OCI-LY3 (cell line): Measurements from ENCODE around the gene FAAP100.

Experiments used
- CTCF ChIP-seq: fragments of 200-600, 300-600 bp; sonication (generic); IDR thresholded peaks from 2 replicates; pipeline ENCODE4 v1.5.1; 2014; ENCODE audit warnings: antibody characterized with exemption, low read length, low read depth
- EZH2phosphoT487 ChIP-seq: fragments of 200-600 bp; shearing (Covaris generic); IDR thresholded peaks from 2 replicates; pipeline ENCODE4 v1.6.1; 2018; ENCODE audit warnings: antibody characterized with exemption, mixed run types, low read depth

GRCh38 chr17:81593105-81593871 lies 41.1 kb upstream of the FAAP100 start:
- no peak for TF ChIP-seq CTCF
- no peak for TF ChIP-seq EZH2phosphoT487
